ENCODE results near the gene ZGLP1. TPM values are rescaled to one million over a fixed set of nuclear protein-coding genes. Genes with fewer than 3 reads are reported as not detected.

The ZGLP1 gene
- total and polyA plus RNA-seq, 2 donors (not counting 1 experiment from before 2014, with no cell fraction given): 6.4 to 8.0 TPM

- no peak overlapping the region for H3K4me3 Mint-ChIP-seq
- no peak overlapping the region for H3K4me3 ChIP-seq (ENCODE audit: control extremely low read depth in 1 of 5, extremely low read depth in 1 of 5, insufficient read depth in 1 of 5, low read depth in 2 of 5, low read length in 4 of 5)
- no peaks in the 10 kb centered on the region for H3K27me3 ChIP-seq (replicated peaks in 1 of 4; ENCODE audit: control extremely low read depth in 1 of 4, control insufficient read depth in 3 of 4, insufficient read depth in 4 of 4, low read length in 3 of 4)
- no peak overlapping the region for H3K4me2 ChIP-seq (replicated peaks; ENCODE audit: low read depth, low read length, poor library complexity, severe bottlenecking)
- no peaks in the 10 kb centered on the region for H4K20me1 ChIP-seq (ENCODE audit: control insufficient read depth, insufficient read depth, low read length, poor library complexity, severe bottlenecking)
- no peak overlapping the region for H3K9ac ChIP-seq (ENCODE audit: low read length)
- no peaks in the 10 kb centered on the region for H3K9me3 ChIP-seq (ENCODE audit: control extremely low read depth in 1 of 3, control insufficient read depth in 2 of 3, insufficient read depth in 1 of 3, low read length in 2 of 3)
- POLR2A ChIA-PET: interaction anchor here (0.6 to 1.1 kb wide), 5 partner anchors 9 to 111 kb away, joined by 3 to 5 read pairs (median 3); partner anchors contain the start of genes ICAM1 and ICAM5
- peaks cover 4 to 5% of the 10 kb centered on the region in 2 donors for H3K4me1 ChIP-seq (ENCODE audit: control insufficient read depth in 2 of 2, insufficient read depth in 2 of 2, low read length in 2 of 2)
- DNase-seq (peak; percentile 24), ATAC-seq (ENCODE audit: low read depth) (no peak)
- H3K27ac ChIP-seq (ENCODE audit: low read length in 2 of 2): no peak overlapping the region
- no peaks in the 10 kb centered on the region for H3K9me3 Mint-ChIP-seq (ENCODE audit: insufficient read depth)
- intact Hi-C loops (cut with micrococcal nuclease): no loop called here
- H2AFZ ChIP-seq (ENCODE audit: insufficient read depth, low read depth, low read length, poor library complexity, severe bottlenecking): no peak overlapping the region
- no peaks in the 10 kb centered on the region for H3K27me3 Mint-ChIP-seq
- peaks cover 0 to 30% of the 10 kb centered on the region in 2 experiments for H3K36me3 ChIP-seq (replicated peaks in 1 of 2; ENCODE audit: control extremely low read depth in 1 of 2, control insufficient read depth in 1 of 2, extremely low read depth in 1 of 2, insufficient read depth in 2 of 2, low read length in 1 of 2)
- H3K4me1 Mint-ChIP-seq: peaks cover 9% of the 10 kb centered on the region
- no peaks in the 10 kb centered on the region for H3K79me2 ChIP-seq (ENCODE audit: control insufficient read depth, insufficient read depth, low read length)
- CTCF ChIA-PET: interaction anchor here (0.6 to 2.7 kb wide), 8 partner anchors 9 to 226 kb away, joined by 3 to 11 read pairs (median 4); partner anchors contain the start of gene ICAM1
- no peak for TF ChIP-seq CTCF (IDR thresholded peaks at IDR 0.05)
- no peak for TF ChIP-seq EZH2 (IDR thresholded peaks at IDR 0.05; ENCODE audit: borderline replicate concordance, insufficient read depth, low read depth, low read length, poor library complexity, severe bottlenecking)
- 43% methylated on average over 4 of the region's 5 CpGs for WGBS (ENCODE audit: insufficient coverage)
- H3K27ac Mint-ChIP-seq: peak overlapping the region; percentile 73
These were observed 29.7 kb downstream of the ZGLP1 start for GRCh38 chr19:10279737-10280442.

- intact Hi-C loops (cut with micrococcal nuclease): no loop called here
- no peaks in the 10 kb centered on the region for H3K9me3 Mint-ChIP-seq (ENCODE audit: insufficient read depth)
- CTCF ChIA-PET: interaction anchor here (1.0 to 2.7 kb wide), 4 partner anchors 8 to 110 kb away, joined by 3 to 11 read pairs (median 6); partner anchors contain the start of gene ICAM1
- H3K4me3 Mint-ChIP-seq: no peak overlapping the region
- Histone ChIP-seq H3K4me3 (ENCODE audit: control extremely low read depth in 1 of 5, extremely low read depth in 1 of 5, insufficient read depth in 1 of 5, low read depth in 2 of 5, low read length in 4 of 5) (no peak overlapping the region), H3K9me3 (ENCODE audit: control extremely low read depth in 1 of 3, control insufficient read depth in 2 of 3, insufficient read depth in 1 of 3, low read length in 2 of 3) (no peaks in the 10 kb centered on the region), H3K27ac (ENCODE audit: low read length in 2 of 2) (no peak overlapping the region), H2AFZ (ENCODE audit: insufficient read depth, low read depth, low read length, poor library complexity, severe bottlenecking) (no peak overlapping the region), H3K4me2 (replicated peaks; ENCODE audit: low read depth, low read length, poor library complexity, severe bottlenecking) (no peak overlapping the region), H3K4me1 (ENCODE audit: control insufficient read depth in 2 of 2, insufficient read depth in 2 of 2, low read length in 2 of 2) (peaks cover 4 to 5% of the 10 kb centered on the region in 2 donors), H3K79me2 (ENCODE audit: control insufficient read depth, insufficient read depth, low read length) (no peaks in the 10 kb centered on the region), H3K27me3 (replicated peaks in 1 of 4; ENCODE audit: control extremely low read depth in 1 of 4, control insufficient read depth in 3 of 4, insufficient read depth in 4 of 4, low read length in 3 of 4) (no peaks in the 10 kb centered on the region), H3K9ac (ENCODE audit: low read length) (no peak overlapping the region), H4K20me1 (ENCODE audit: control insufficient read depth, insufficient read depth, low read length, poor library complexity, severe bottlenecking) (no peaks in the 10 kb centered on the region), H3K36me3 (replicated peaks in 1 of 2; ENCODE audit: control extremely low read depth in 1 of 2, control insufficient read depth in 1 of 2, extremely low read depth in 1 of 2, insufficient read depth in 2 of 2, low read length in 1 of 2) (peaks cover 0 to 21% of the 10 kb centered on the region in 2 experiments)
- no peak for TF ChIP-seq EZH2 (IDR thresholded peaks at IDR 0.05; ENCODE audit: borderline replicate concordance, insufficient read depth, low read depth, low read length, poor library complexity, severe bottlenecking)
- H3K27ac Mint-ChIP-seq: no peak overlapping the region
- DNase-seq: no peak
- ATAC-seq (ENCODE audit: low read depth): no peak
- POLR2A ChIA-PET: interaction anchor here (1.1 kb wide), 1 partner anchor 23 kb away, joined by 4 read pairs; no protein-coding TSS in a partner anchor
- 100% methylated on average over 1 of the region's 1 CpG for WGBS (ENCODE audit: insufficient coverage)
- peaks cover 16% of the 10 kb centered on the region for H3K4me1 Mint-ChIP-seq
- H3K27me3 Mint-ChIP-seq: no peaks in the 10 kb centered on the region
These were observed 30.7 kb downstream of the ZGLP1 start for GRCh38 chr19:10278935-10279334.

Data from B cell (primary cell).